ENCODE data around the gene TMEM186.

- TF ChIP-seq CTCF (IDR thresholded peaks at IDR 0.05; ENCODE audit: poor library complexity) (no peak), EZH2phosphoT487 (IDR thresholded peaks at IDR 0.05; ENCODE audit: low read depth, severe bottlenecking, unreplicated experiment) (no peak), EZH2 (IDR thresholded peaks at IDR 0.05; ENCODE audit: borderline replicate concordance) (no peak)
Measured at GRCh38 chr16:8826278-8826879, 28.9 kb upstream of the TMEM186 start.

All from hepatocyte (in vitro differentiated cells).